Neural progenitor cell (in vitro differentiated cells): ENCODE data around the gene PLXNB1.

Experiments
- CTCF ChIP-seq: fragments of 200-600 bp; sonication (generic); IDR thresholded peaks from 2 replicates; pipeline ENCODE4 v1.5.1; 2017; ENCODE audit warnings: antibody characterized with exemption, mild to moderate bottlenecking
- EZH2 ChIP-seq: fragments of 200-600 bp; sonication (generic); IDR thresholded peaks from 2 replicates; pipeline ENCODE4 v1.6.1; 2017; ENCODE audit warnings: antibody characterized with exemption, mild to moderate bottlenecking, moderate library complexity

DNA sequence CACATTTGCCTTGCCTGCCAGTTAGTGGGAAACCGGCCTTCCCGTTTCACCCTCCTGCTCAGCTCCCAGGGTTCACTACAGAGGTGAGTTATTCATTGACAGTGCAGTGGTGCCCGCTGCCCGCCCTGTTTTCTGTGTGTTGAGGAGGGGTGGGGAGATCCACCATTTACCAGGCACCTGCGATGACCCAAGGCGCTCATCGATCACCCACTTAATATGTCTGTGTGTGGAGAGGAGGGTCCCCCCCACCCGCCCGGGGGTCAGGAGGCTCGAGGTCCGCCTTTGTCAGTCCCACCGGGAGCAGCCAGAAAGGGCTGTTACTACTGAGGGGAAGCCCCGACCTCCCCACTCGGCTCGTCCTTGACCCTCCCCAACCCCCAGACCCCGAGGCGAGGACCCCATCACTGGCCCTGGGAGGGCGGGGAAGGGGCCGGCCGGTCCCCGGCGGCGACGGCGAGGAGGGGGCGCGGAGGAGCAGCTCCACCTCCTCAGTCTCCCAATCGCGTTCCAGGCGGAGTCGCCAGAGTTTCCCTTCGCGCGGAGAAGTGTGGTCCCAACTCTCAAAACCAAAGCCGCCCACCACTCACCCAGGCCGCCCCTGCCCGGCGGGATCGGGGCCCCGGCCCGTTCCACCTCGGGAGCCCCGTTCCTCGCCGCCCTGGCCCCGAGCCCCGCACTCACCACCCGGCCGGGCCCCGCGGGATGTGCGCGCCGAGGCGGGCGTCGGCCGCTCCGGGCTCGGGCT lies 1.1 kb downstream of the PLXNB1 start:
- TF ChIP-seq CTCF (no peak), EZH2 (no peak)
